Fibroblast of pulmonary artery (primary cell): ENCODE data around the gene ARNT2.
"Not testable (repeated sequence)": the region's sequence is repeated elsewhere in the genome, so short reads cannot be mapped to it uniquely, and the experiment has no call there.

Experiments
- DNase-seq: peaks from one replicate; pipeline ENCODE4 v3.0.0-alpha.2; 2010; ENCODE audit warnings: low read depth
- H3K4me3 ChIP-seq: replicated peaks from 2 replicates; pipeline ENCODE4 v1.5.1; 2011; ENCODE audit warnings: low read depth, mild to moderate bottlenecking, control low read depth, low read length, moderate library complexity
- TF ChIP-seq, protein P1 (sequence below): IDR thresholded peaks from 2 replicates; pipeline ENCODE4 v1.5.1; 2011; ENCODE audit warnings: mild to moderate bottlenecking, control low read depth, low read length, inconsistent platforms; ENCODE audit errors: missing control alignments

The ARNT2 gene

GRCh38 chr15:80507131-80507530, 102.9 kb downstream of the ARNT2 start:
- DNase-seq: no peak

DNA sequence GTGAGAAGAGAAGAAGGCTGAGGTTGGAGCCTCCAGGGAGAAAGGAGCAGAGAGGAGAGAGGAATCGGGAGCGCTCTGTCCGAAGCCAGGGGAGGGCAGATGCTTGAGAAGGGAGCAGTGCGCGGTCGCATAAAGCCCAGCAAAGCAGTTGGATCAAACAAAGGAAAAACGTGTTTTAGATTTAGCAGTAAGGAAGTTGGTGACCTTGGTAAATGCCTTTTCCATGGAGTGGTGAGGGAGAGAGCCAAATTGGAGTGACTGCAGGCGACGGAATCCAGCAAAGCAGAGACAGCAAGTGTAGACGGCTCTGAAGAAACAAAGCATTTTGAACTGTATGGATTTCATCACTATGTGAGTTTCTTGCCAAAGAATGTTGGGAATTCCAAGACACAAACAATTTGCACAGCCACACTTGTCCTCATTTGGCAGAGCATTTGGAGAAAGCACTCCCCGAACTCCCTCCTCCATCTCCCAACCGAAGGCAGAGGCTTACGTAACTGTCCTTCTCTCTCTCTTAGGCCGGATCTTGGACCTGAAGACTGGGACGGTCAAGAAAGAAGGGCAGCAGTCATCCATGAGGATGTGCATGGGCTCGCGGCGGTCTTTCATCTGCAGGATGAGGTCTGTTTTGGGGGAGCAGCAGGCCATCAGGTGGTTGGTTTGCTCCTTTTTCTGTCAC, 103.6 kb downstream of the ARNT2 start:
- peak; percentile 95 for DNase-seq
- no peak overlapping the region for H3K4me3 ChIP-seq
- TF ChIP-seq, protein P1, sequence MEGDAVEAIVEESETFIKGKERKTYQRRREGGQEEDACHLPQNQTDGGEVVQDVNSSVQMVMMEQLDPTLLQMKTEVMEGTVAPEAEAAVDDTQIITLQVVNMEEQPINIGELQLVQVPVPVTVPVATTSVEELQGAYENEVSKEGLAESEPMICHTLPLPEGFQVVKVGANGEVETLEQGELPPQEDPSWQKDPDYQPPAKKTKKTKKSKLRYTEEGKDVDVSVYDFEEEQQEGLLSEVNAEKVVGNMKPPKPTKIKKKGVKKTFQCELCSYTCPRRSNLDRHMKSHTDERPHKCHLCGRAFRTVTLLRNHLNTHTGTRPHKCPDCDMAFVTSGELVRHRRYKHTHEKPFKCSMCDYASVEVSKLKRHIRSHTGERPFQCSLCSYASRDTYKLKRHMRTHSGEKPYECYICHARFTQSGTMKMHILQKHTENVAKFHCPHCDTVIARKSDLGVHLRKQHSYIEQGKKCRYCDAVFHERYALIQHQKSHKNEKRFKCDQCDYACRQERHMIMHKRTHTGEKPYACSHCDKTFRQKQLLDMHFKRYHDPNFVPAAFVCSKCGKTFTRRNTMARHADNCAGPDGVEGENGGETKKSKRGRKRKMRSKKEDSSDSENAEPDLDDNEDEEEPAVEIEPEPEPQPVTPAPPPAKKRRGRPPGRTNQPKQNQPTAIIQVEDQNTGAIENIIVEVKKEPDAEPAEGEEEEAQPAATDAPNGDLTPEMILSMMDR: no peak

More at GRCh38 chr15:80507131-80507530, 102.9 kb downstream of the ARNT2 start:
- H3K4me3 ChIP-seq: no peak overlapping the region
- TF ChIP-seq, protein P1: no peak

DNA sequence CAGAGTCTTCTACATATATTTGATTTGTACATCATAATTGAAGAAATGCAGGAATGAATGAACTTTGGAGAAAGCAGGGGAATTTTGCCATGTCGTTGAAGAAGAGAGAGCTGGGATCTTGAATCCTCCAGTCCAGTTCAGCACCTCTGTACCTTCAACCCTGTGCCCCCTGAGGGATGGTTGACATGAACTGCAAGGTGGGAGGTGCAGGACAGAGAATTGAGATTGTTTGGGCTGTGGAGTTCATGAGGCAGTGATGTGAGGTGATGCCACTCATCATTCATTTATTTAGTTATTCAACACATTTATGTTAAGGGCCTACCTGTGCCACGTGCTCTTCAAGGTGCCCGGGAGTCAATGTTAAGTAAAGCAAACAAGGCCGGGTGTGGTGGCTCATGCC, 104.6 kb downstream of the ARNT2 start:
- H3K4me3 ChIP-seq: no peak overlapping the region
- no peak for DNase-seq
- TF ChIP-seq, protein P1: no peak

DNA sequence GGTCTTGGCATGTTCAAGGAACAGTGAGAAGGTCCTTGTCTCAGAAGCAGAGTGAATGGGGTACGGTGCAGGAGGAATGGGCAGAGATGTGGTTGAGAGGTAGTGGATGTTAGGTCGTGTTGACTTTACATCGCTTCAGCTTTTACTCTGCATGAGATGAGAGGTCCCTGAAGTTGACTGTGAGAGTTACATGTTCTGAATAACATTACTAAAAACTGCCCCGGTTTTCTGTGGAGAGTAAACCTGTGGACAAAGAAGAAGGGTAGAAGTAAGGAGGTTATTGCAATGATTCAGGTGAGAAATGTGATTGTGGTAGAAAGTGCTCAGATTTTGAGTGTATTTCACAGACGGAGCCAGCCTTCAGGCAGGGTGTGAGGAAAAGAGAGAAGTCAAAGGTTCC, 105.6 kb downstream of the ARNT2 start:
- TF ChIP-seq, protein P1: no peak
- no peak overlapping the region for H3K4me3 ChIP-seq
- no peak for DNase-seq

DNA sequence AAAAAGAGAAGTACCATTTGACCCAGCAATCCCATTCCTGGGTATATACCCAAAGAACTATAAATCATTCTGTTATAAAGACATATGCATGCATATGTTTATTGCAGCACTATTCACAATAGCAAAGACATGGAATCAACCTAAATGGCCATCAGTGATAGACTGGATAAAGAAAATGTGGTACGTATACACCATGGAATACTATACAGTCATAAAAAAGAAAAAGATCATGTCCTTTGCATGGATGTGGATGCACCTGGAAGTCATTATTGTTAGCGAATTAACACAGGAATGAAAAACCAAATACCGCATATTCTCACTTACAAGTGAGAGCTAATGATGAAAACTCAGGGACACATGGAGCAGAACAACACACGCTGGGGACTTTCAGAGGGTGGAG, 106.8 kb downstream of the ARNT2 start:
- DNase-seq, H3K4me3 ChIP-seq: not testable (repeated sequence)

DNA sequence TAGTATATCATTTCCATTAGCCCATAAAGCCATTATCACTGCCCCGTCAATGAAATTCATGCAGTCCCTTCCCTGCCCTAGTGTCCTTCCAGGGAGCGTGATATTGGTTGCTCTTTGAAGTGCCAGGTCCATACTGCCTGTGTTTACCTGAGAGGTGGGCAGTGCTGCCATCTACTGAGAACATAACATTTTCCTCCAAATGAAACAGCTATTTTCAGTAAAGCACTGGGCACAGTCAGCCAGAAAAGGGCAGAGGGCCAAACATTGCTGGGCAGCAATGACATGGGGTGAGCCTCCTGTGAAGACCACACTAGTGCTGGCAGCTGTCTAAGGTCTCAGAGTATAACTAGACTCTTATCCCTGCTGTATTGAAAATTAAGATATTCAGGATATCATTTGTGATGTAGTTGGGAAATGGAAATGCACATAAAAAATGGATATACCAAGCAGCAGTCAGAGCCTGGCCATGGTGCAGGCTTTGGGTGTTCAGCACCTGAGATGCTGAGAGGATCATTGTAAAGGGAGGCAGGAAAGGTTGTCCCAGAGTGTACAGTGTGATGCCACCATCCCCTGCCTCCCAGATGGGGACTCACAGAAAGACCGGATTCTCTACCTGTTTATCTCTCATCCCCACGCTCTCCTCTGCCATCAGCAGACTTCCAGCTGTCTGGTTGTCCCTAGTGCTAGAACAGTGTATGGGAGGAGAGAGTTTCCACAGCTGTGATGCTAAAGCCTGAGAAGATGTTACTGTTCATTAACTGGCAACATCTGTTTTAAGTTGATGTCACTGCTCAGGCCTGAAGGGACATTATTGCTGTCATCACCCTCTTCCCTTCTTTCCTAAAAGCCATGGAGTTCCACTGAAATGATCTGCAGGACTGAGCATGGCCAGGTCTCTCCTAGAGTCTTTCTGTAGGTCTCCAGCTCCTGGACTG, 108.8 kb downstream of the ARNT2 start:
- no peak overlapping the region for H3K4me3 ChIP-seq
- TF ChIP-seq, protein P1: peak; percentile 22
- DNase-seq: peak; percentile 27

DNA sequence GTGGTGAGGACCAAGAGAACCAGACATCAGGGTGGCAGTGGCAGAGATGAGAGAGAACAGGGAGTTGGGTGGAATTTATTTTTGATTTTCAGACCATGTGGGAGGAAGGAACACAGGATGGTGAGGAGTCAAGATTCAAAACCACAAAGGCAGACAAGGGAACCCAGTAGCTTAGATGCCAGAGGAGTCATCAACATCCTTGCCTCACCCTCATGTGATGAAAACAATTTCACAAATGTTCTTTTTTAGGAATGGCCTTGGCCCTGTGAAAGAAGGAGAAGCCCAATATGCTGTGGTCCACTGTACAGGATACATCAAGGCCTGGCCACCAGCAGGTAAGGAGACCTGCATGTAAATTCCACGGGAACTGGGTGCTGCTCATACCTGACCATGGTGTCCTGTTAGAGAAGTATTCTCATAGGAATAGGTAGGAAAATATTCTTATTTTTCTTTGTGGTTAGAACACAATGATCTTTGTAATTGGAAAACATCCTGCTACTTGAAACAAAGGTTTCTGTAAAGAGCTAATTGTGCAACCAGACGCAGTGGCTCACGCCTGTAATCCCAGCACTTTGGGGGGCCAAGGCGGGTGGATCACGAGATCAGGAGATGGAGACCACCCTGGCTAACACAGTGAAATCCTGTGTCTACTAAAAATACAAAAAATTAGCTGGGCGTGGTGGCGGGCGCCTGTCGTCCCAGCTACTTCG, 110.0 kb downstream of the ARNT2 start:
- no peak overlapping the region for H3K4me3 ChIP-seq
- DNase-seq: peak; percentile 87
- TF ChIP-seq, protein P1: no peak
